Neural cell (in vitro differentiated cells): ENCODE measurements around the gene IL23A. TPM values are rescaled to one million over a fixed set of nuclear protein-coding genes. Genes with fewer than 3 reads are reported as not detected.

Experiments used
- H2AFZ ChIP-seq: fragments of 200-600, 300-800 bp; sonication (generic), shearing (Covaris generic); 2 replicates; pipeline ENCODE4 v1.6.0; 2014; ENCODE audit warnings: low read depth, mild to moderate bottlenecking, antibody characterized with exemption, low read length, moderate library complexity
- H3F3A ChIP-seq: fragments of 200-600 bp; shearing (Covaris generic); 2 replicates; pipeline ENCODE4 v1.6.1; 2016; ENCODE audit warnings: mild to moderate bottlenecking, moderate library complexity, mixed read lengths, antibody characterized with exemption, low read length; ENCODE audit not compliant: insufficient read depth, poor library complexity, severe bottlenecking
- H3K27ac ChIP-seq: fragments of 200-600, 300-800 bp; sonication (generic), shearing (Covaris generic); 2 replicates; pipeline ENCODE4 v1.5.1; 2014; ENCODE audit warnings: mild to moderate bottlenecking, low read length, moderate library complexity
- H3K27me3 ChIP-seq: fragments of 300-800, 200-600 bp; sonication (generic), shearing (Covaris generic); 2 replicates; pipeline ENCODE4 v1.6.0; 2014; ENCODE audit warnings: mild to moderate bottlenecking, low read depth, low read length, moderate library complexity; ENCODE audit not compliant: insufficient read depth
- H3K36me3 ChIP-seq: fragments of 300-800, 200-600 bp; sonication (generic), shearing (Covaris generic); 2 replicates; pipeline ENCODE4 v1.5.1; 2014; ENCODE audit warnings: mild to moderate bottlenecking, antibody characterized with exemption, low read length, moderate library complexity; ENCODE audit not compliant: insufficient read depth
- H3K4me2 ChIP-seq: fragments of 300-800, 200-600 bp; sonication (generic), shearing (Covaris generic); 2 replicates; pipeline ENCODE4 v1.6.0; 2014; ENCODE audit warnings: mild to moderate bottlenecking, low read length
- H3K4me3 ChIP-seq: fragments of 300-800, 200-600 bp; sonication (generic), shearing (Covaris generic); 2 replicates; pipeline ENCODE4 v1.5.1; 2014; ENCODE audit warnings: mild to moderate bottlenecking, low read length, moderate library complexity
- H3K79me2 ChIP-seq: fragments of 200-600 bp; shearing (Covaris generic); replicated peaks from 2 replicates; pipeline ENCODE4 v1.6.0; 2014; ENCODE audit warnings: mild to moderate bottlenecking, low read length, moderate library complexity; ENCODE audit not compliant: insufficient read depth
- H3K9ac ChIP-seq: fragments of 300-800, 200-600 bp; sonication (generic), shearing (Covaris generic); 2 replicates; pipeline ENCODE4 v1.6.1; 2016; ENCODE audit warnings: mild to moderate bottlenecking, low read length, mixed read lengths
- H3K9me2 ChIP-seq: fragments of 200-600 bp; shearing (Covaris generic); 2 replicates; pipeline ENCODE4 v1.6.1; 2016; ENCODE audit warnings: mild to moderate bottlenecking, low read length, mixed read lengths; ENCODE audit not compliant: insufficient read depth
- H3K9me3 ChIP-seq: fragments of 200-600, 300-800 bp; sonication (generic), shearing (Covaris generic); 2 replicates; pipeline ENCODE4 v1.6.1; 2016; ENCODE audit warnings: mild to moderate bottlenecking, mixed run types, low read length, moderate library complexity, mixed read lengths
- H4K20me1 ChIP-seq: fragments of 200-600 bp; shearing (Covaris generic); 2 replicates; pipeline ENCODE4 v1.6.1; 2016; ENCODE audit warnings: mild to moderate bottlenecking, mixed run types; ENCODE audit not compliant: insufficient read depth
- CTCF ChIP-seq: fragments of 450-650 bp; IDR thresholded peaks from 2 replicates; pipeline ENCODE4 v1.5.1; 2014; ENCODE audit warnings: antibody characterized with exemption, mild to moderate bottlenecking, moderate library complexity; ENCODE audit not compliant: poor library complexity, severe bottlenecking
- EP300 ChIP-seq: fragments of 450-650 bp; conservative IDR thresholded peaks from 2 replicates; pipeline ENCODE4 v1.6.1; 2014; ENCODE audit warnings: antibody characterized with exemption, mild to moderate bottlenecking, moderate library complexity; ENCODE audit not compliant: poor library complexity, severe bottlenecking
- EZH2 ChIP-seq: fragments of 200-600, 300-800 bp; shearing (Covaris generic), sonication (generic); IDR thresholded peaks from 2 replicates; pipeline ENCODE4 v1.6.1; 2014; ENCODE audit warnings: antibody characterized with exemption, low read length, borderline replicate concordance, mild to moderate bottlenecking; ENCODE audit not compliant: insufficient read depth, poor library complexity, severe bottlenecking
- MXI1 ChIP-seq: fragments of 450-650 bp; conservative IDR thresholded peaks from 2 replicates; pipeline ENCODE4 v1.6.1; 2014; ENCODE audit warnings: antibody characterized with exemption, mild to moderate bottlenecking; ENCODE audit not compliant: poor library complexity, severe bottlenecking
- POLR2AphosphoS5 ChIP-seq: IDR thresholded peaks from 2 replicates; pipeline ENCODE4 v1.6.1; 2012
- RAD21 ChIP-seq: fragments of 450-650 bp; conservative IDR thresholded peaks from 2 replicates; pipeline ENCODE4 v1.6.1; 2014; ENCODE audit warnings: antibody characterized with exemption, mild to moderate bottlenecking, moderate library complexity
- REST ChIP-seq: IDR thresholded peaks from 2 replicates; pipeline ENCODE4 v1.6.1; 2012; ENCODE audit warnings: borderline replicate concordance
- SMC3 ChIP-seq: fragments of 450-650 bp; conservative IDR thresholded peaks from 2 replicates; pipeline ENCODE4 v1.6.1; 2014; ENCODE audit warnings: antibody characterized with exemption, mild to moderate bottlenecking, moderate library complexity; ENCODE audit not compliant: poor library complexity
- TAF1 ChIP-seq: IDR thresholded peaks from 2 replicates; pipeline ENCODE4 v1.6.1; 2012; ENCODE audit warnings: low read depth
- polyA plus RNA-seq: library from polyadenylated mRNA; depleted of rRNA; stranded (reverse); fragments of >200 nt; gene quantifications from 2 replicates; pipeline ENCODE4 v1.2.3, GENCODE V29; 2014

The IL23A gene
- polyA plus RNA-seq, 1 donor from 2014 or later, result 0.31 TPM

GRCh38 chr12:56337753-56338251 lies 882 bp upstream of the IL23A start:
- Histone ChIP-seq H3K9me3 (no peaks in the 10 kb centered on the region), H3K27ac (no peak overlapping the region), H3F3A (peaks cover 3% of the 10 kb centered on the region), H4K20me1 (no peaks in the 10 kb centered on the region), H2AFZ (no peak overlapping the region), H3K4me3 (no peak overlapping the region), H3K36me3 (no peaks in the 10 kb centered on the region), H3K79me2 (no peaks in the 10 kb centered on the region), H3K9me2 (no peaks in the 10 kb centered on the region), H3K9ac (no peak overlapping the region), H3K4me2 (no peak overlapping the region), H3K27me3 (no peaks in the 10 kb centered on the region)
- TF ChIP-seq SMC3 (no peak), MXI1 (no peak), RAD21 (no peak), REST (no peak), EZH2 (no peak), TAF1 (no peak), CTCF (no peak), EP300 (no peak), POLR2AphosphoS5 (no peak)

- Histone ChIP-seq H3F3A (no peaks in the 10 kb centered on the region), H3K4me3 (no peak overlapping the region), H3K9me3 (no peaks in the 10 kb centered on the region), H3K4me2 (no peak overlapping the region), H4K20me1 (no peaks in the 10 kb centered on the region), H3K9ac (no peak overlapping the region), H3K9me2 (no peaks in the 10 kb centered on the region), H3K27me3 (no peaks in the 10 kb centered on the region), H2AFZ (no peak overlapping the region), H3K36me3 (no peaks in the 10 kb centered on the region), H3K27ac (no peak overlapping the region), H3K79me2 (no peaks in the 10 kb centered on the region)
- TF ChIP-seq POLR2AphosphoS5, result no peak
- no peak for TF ChIP-seq TAF1
- TF ChIP-seq RAD21, result no peak
- no peak for TF ChIP-seq EP300
- no peak for TF ChIP-seq REST
- TF ChIP-seq MXI1, result no peak
- TF ChIP-seq CTCF, result no peak
- no peak for TF ChIP-seq SMC3
- TF ChIP-seq EZH2, result no peak
These were observed 406 bp downstream of the IL23A start for GRCh38 chr12:56339158-56339422.
